Left lobe of liver (tissue), 2 donors: Measurements from ENCODE around the gene CALML4. TPM values are rescaled to one million over a fixed set of nuclear protein-coding genes. Genes with fewer than 3 reads are reported as not detected.
"Not testable (repeated sequence)": the region's sequence is repeated elsewhere in the genome, so short reads cannot be mapped to it uniquely, and the experiment has no call there.

ENCODE experiments used
- ATAC-seq: fragments of 200-7000 bp; cut with Tn5 transposase; one replicate; pipeline ENCODE4 v1.9.1; 2020; ENCODE audit warnings: mild to moderate bottlenecking, moderate library complexity
- DNase-seq: peaks from one replicate; pipeline ENCODE4 v3.0.0-alpha.2; 2020; ENCODE audit warnings: low spot score
- total RNA-seq: library from RNA; stranded (reverse); gene quantifications from one replicate; pipeline ENCODE4 v1.2.1, GENCODE V29; 2021
- donor health status: DM: no; HTN: no; CAD: no; lungs with moderate emphysema.
- donor health status: DM: no; HTN: yes; CAD: no.

CALML4 gene
- total RNA-seq, 1 donor from 2014 or later: 6.8 TPM

GRCh38 chr15:68209272-68209671, 4.1 kb upstream of the CALML4 start:
- DNase-seq (no peak), ATAC-seq (no peak)

GRCh38 chr15:68208636-68209240, 3.6 kb upstream of the CALML4 start:
- ATAC-seq: no peak
- peak; percentile 39 for DNase-seq

- ATAC-seq (no peak), DNase-seq (peak; percentile 41)
Measured at GRCh38 chr15:68208136-68208535, 3.0 kb upstream of the CALML4 start.

GRCh38 chr15:68207176-68207935, 2.2 kb upstream of the CALML4 start:
- DNase-seq (peak; percentile 43), ATAC-seq (no peak)

GRCh38 chr15:68206711-68207151, 1.6 kb upstream of the CALML4 start:
- ATAC-seq (no peak), DNase-seq (peak; percentile 44)

- ATAC-seq: peak; percentile 36
- peak; percentile 59 for DNase-seq
Measured at GRCh38 chr15:68205954-68206539, 915 bp upstream of the CALML4 start.

GRCh38 chr15:68205558-68205944, 419 bp upstream of the CALML4 start:
- DNase-seq: no peak
- no peak for ATAC-seq

- DNase-seq (peak; percentile 47), ATAC-seq (no peak)
Measured at GRCh38 chr15:68204361-68204760, 771 bp downstream of the CALML4 start.

- ATAC-seq (no peak), DNase-seq (peak; percentile 42)
Measured at GRCh38 chr15:68203956-68204355, 1.2 kb downstream of the CALML4 start.

GRCh38 chr15:68203486-68203885, 1.6 kb downstream of the CALML4 start:
- no peak for DNase-seq
- ATAC-seq: no peak

- not testable (repeated sequence) for ATAC-seq, DNase-seq
Measured at GRCh38 chr15:68202994-68203393, 2.1 kb downstream of the CALML4 start.

- ATAC-seq (no peak), DNase-seq (no peak)
Measured at GRCh38 chr15:68201879-68202261, 3.3 kb downstream of the CALML4 start.

- DNase-seq (no peak), ATAC-seq (no peak)
Measured at GRCh38 chr15:68201153-68201878, 3.8 kb downstream of the CALML4 start.

GRCh38 chr15:68200016-68200861, 4.9 kb downstream of the CALML4 start:
- no peak for ATAC-seq
- no peak for DNase-seq

- ATAC-seq (no peak), DNase-seq (no peak)
Measured at GRCh38 chr15:68199340-68199739, 5.8 kb downstream of the CALML4 start.

GRCh38 chr15:68197661-68198437, 7.3 kb downstream of the CALML4 start:
- DNase-seq: no peak
- no peak for ATAC-seq

- DNase-seq (no peak), ATAC-seq (no peak)
Measured at GRCh38 chr15:68197170-68197492, 8.0 kb downstream of the CALML4 start.

- DNase-seq (no peak), ATAC-seq (no peak)
Measured at GRCh38 chr15:68196445-68197169, 8.5 kb downstream of the CALML4 start.
